Peyer's patch (tissue), 4 donors: Measurements from ENCODE around the gene CISH. TPM values are rescaled to one million over a fixed set of nuclear protein-coding genes. Genes with fewer than 3 reads are reported as not detected.

Experiments
- DNase-seq, 3 donors: peaks; one replicate each; pipeline ENCODE4 v3.0.0-alpha.2; 2017 to 2019
- H3K27ac ChIP-seq, 4 donors: fragments of 200-600 bp; sonication (generic); one replicate each; pipeline ENCODE4 v1.5.1; 2016 to 2019
- H3K27me3 ChIP-seq, 2 donors: fragments of 200-600 bp; sonication (generic); one replicate each; pipeline ENCODE4 v1.5.1; 2019
- H3K36me3 ChIP-seq, 3 donors: fragments of 200-600 bp; sonication (generic); one replicate each; pipeline ENCODE4 v1.5.1; 2016 to 2019
- H3K4me1 ChIP-seq, 4 donors: fragments of 200-600 bp; sonication (generic); one replicate each; pipeline ENCODE4 v1.5.1; 2016 to 2019
- H3K4me3 ChIP-seq, 4 donors: fragments of 200-600 bp; sonication (generic); 1 replicate in 3 of 4; 2 replicates in 1 of 4; pipeline ENCODE4 v1.5.1; 2016 to 2019; ENCODE audit warnings: mild to moderate bottlenecking in 1 of 4
- H3K9me3 ChIP-seq, 4 donors: fragments of 200-600 bp; sonication (generic); one replicate each; pipeline ENCODE4 v1.5.1; 2016 to 2019; ENCODE audit warnings: mild to moderate bottlenecking in 1 of 4
- CTCF ChIP-seq, 6 experiments: fragments of 450-650 bp in 4 of 6; fragments of 200-600 bp in 2 of 6; sonication (generic) in 1 of 6; IDR thresholded peaks; one replicate each; pipeline ENCODE4 v1.5.1; 2017 to 2019; ENCODE audit warnings: antibody characterized with exemption in 6 of 6, mild to moderate bottlenecking in 3 of 6, moderate library complexity in 1 of 6
- POLR2A ChIP-seq, 2 donors: fragments of 450-650 bp; IDR thresholded peaks; one replicate each; pipeline ENCODE4 v1.5.1; 2017; ENCODE audit warnings: antibody characterized with exemption in 2 of 2, mild to moderate bottlenecking in 2 of 2, moderate library complexity in 2 of 2
- total RNA-seq, 4 donors: library from RNA; depleted of rRNA; stranded (reverse); fragments of >200 nt; gene quantifications; one replicate each; pipeline ENCODE4 v1.1.0, GENCODE V29; 2016

Gene CISH
- total RNA-seq, 4 donors from 2014 or later = 9.7 to 13.5 (median 10.9) TPM

DNA sequence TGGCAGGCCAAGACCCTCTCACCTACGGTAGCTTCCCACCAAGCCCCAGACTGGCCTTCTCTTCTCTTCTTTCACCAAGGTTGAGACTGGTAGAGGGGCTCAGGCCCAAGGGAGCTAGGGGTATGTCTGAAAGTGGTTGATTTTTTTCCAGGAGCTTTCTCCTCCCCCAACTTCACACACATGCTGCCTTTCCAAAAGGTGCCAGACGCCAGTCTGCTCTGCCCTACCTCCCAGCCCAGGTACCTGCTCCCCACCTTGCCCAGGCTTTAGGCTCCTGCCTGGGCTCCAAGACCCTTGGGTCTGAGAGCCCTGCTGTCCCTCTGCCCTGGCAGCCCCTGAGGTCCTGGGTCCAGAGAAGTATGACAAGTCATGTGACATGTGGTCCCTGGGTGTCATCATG lies 33.8 kb upstream of the CISH start:
- Histone ChIP-seq H3K27ac (no peak overlapping the region), H3K4me1 (no peaks in the 10 kb centered on the region), H3K4me3 (no peak overlapping the region), H3K9me3 (no peaks in the 10 kb centered on the region), H3K27me3 (no peaks in the 10 kb centered on the region), H3K36me3 (peaks cover 0 to 82% (median 0%) of the 10 kb centered on the region in 3 donors)
- no peak for TF ChIP-seq CTCF (IDR thresholded peaks at IDR 0.05)
- no peak for TF ChIP-seq POLR2A (IDR thresholded peaks at IDR 0.05)
- no peak for DNase-seq

DNA sequence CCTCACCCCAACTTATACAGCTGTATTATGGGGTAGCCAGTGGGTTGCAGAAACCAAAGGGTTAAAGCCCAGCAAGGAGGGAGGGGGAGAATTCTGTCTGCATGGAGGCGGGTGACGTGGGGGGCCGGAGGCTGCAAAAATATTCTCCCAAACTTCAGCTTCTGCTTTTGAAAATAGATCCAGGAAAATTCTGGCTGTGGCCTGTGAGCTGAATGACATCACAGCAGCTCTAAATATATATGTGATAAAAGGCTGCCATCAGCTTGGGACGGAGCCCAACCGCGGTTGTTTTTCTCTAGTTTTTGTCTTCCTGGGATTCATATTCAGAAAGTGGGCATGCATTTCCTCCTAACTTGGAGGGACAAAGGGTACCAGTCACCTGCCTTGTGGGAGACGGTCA lies 33.0 kb upstream of the CISH start:
- Histone ChIP-seq H3K4me1 (no peaks in the 10 kb centered on the region), H3K9me3 (no peaks in the 10 kb centered on the region), H3K27me3 (no peaks in the 10 kb centered on the region), H3K27ac (no peak overlapping the region), H3K4me3 (no peak overlapping the region), H3K36me3 (peaks cover 0 to 87% (median 0%) of the 10 kb centered on the region in 3 donors)
- TF ChIP-seq CTCF (IDR thresholded peaks at IDR 0.05) = no peak
- no peak for TF ChIP-seq POLR2A (IDR thresholded peaks at IDR 0.05)
- DNase-seq = no peak

GRCh38 chr3:50642382-50642781 lies 30.8 kb upstream of the CISH start:
- no peaks in the 10 kb centered on the region for H3K27me3 ChIP-seq
- H3K27ac ChIP-seq = no peak overlapping the region
- no peak overlapping the region for H3K4me3 ChIP-seq
- H3K4me1 ChIP-seq = no peaks in the 10 kb centered on the region
- H3K36me3 ChIP-seq = peaks cover 0 to 77% (median 0%) of the 10 kb centered on the region in 3 donors
- DNase-seq = no peak
- TF ChIP-seq CTCF (IDR thresholded peaks at IDR 0.05) = no peak
- no peak for TF ChIP-seq POLR2A (IDR thresholded peaks at IDR 0.05)
- no peaks in the 10 kb centered on the region for H3K9me3 ChIP-seq

DNA sequence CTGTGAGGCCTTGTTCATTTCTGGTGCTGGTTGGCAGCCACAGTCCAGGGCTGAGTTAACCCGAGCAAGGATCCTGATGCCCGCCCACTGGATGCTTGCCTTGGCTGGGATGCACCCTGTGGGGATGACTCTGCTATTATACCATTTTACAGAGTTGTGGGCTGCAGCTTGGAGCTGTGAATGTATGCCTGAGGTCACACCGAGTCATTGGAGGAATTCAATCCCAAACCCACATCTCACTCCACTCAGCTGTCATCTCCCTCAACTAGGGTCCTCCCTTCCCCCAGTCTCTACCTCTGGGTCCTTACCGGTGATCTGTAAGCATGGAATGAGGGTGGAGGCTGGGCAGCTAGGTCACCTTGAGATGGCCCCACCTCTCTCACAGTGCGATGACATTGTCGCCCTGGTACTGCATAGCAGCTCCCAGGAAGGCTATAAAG lies 27.5 kb upstream of the CISH start:
- Histone ChIP-seq H3K36me3 (peaks cover 0 to 48% (median 0%) of the 10 kb centered on the region in 3 donors), H3K27me3 (no peaks in the 10 kb centered on the region), H3K4me1 (peaks cover 0 to 8% (median 1%) of the 10 kb centered on the region in 4 donors), H3K27ac (no peak overlapping the region), H3K4me3 (no peak overlapping the region), H3K9me3 (no peaks in the 10 kb centered on the region)
- no peak for TF ChIP-seq CTCF (IDR thresholded peaks at IDR 0.05)
- TF ChIP-seq POLR2A (IDR thresholded peaks at IDR 0.05) = no peak
- DNase-seq = no peak

DNA sequence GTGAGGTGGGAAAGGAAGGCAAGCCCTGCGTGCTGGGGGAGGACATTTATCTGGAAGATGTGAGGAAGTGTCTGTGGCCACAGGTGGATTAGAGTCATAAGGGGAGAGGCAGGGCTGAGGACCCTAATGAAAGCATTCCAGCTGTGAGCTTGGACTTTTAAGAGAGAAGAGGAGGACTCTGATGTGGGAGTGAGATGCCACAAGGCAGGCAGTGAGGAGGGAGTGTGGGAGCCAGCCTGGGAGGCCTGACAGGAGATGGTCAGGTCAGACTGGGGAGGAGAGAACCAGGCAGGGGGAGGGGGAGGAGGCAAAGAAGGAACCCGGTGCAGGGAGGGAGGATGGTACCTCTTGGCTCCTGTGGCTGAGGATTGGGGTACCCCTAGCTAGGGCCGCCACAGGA lies 26.4 kb upstream of the CISH start:
- TF ChIP-seq CTCF (IDR thresholded peaks at IDR 0.05) = no peak
- TF ChIP-seq POLR2A (IDR thresholded peaks at IDR 0.05) = no peak
- H3K4me1 ChIP-seq = peaks cover 0 to 8% (median 1%) of the 10 kb centered on the region in 4 donors
- no peak overlapping the region for H3K4me3 ChIP-seq
- no peak overlapping the region for H3K27ac ChIP-seq
- DNase-seq = no peak
- H3K27me3 ChIP-seq = no peaks in the 10 kb centered on the region
- H3K9me3 ChIP-seq = no peaks in the 10 kb centered on the region
- peaks cover 0 to 36% (median 0%) of the 10 kb centered on the region in 3 donors for H3K36me3 ChIP-seq

- H3K9me3 ChIP-seq = no peaks in the 10 kb centered on the region
- TF ChIP-seq CTCF (IDR thresholded peaks at IDR 0.05) = no peak
- TF ChIP-seq POLR2A (IDR thresholded peaks at IDR 0.05) = no peak
- no peaks in the 10 kb centered on the region for H3K27me3 ChIP-seq
- no peak overlapping the region for H3K4me3 ChIP-seq
- H3K4me1 ChIP-seq = peaks cover 0 to 8% (median 1%) of the 10 kb centered on the region in 4 donors
- H3K36me3 ChIP-seq = peaks cover 0 to 27% (median 0%) of the 10 kb centered on the region in 3 donors
- no peak for DNase-seq
- H3K27ac ChIP-seq = no peak overlapping the region
Measured at GRCh38 chr3:50637011-50637410, 25.4 kb upstream of the CISH start.
